Measurements from ENCODE around the gene NDUFS3. TPM values are rescaled to one million over a fixed set of nuclear protein-coding genes. Genes with fewer than 3 reads are reported as not detected.
A peak's percentile ranks its signal among the peaks of the same experiment; 100 is the strongest.

The NDUFS3 gene
- total RNA-seq, 6 donors from 2014 or later: 42.5 to 92.6 (median 72.2) TPM

DNA sequence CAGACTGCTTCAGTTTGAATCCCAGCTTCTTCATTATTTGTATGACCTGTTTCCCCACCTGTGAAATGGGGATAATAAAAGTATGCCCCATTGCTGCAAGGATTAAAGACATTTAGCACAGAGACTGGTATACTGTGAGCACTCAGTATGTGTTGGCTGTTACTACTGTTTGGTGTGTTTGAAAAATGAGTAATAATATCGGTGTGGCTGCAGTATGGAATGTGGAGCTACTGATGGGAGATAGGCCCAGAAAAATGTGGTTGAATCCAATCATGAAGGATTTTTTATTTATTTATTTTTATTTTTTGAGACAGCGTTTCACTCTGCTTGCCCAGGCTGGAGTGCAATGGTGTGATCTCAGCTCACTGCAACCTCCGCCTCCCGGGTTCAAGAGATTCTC is 24.4 kb downstream of the NDUFS3 start:
- H3K9me3 ChIP-seq: no peaks in the 10 kb centered on the region
- no peaks in the 10 kb centered on the region for H3K27me3 ChIP-seq
- no peak overlapping the region for H3K27ac ChIP-seq
- H3K4me1 ChIP-seq: no peaks in the 10 kb centered on the region
- no peaks in the 10 kb centered on the region for H3K36me3 ChIP-seq
- no peak for ATAC-seq (ENCODE audit: low FRiP score in 2 of 2)
- TF ChIP-seq, protein P1, sequence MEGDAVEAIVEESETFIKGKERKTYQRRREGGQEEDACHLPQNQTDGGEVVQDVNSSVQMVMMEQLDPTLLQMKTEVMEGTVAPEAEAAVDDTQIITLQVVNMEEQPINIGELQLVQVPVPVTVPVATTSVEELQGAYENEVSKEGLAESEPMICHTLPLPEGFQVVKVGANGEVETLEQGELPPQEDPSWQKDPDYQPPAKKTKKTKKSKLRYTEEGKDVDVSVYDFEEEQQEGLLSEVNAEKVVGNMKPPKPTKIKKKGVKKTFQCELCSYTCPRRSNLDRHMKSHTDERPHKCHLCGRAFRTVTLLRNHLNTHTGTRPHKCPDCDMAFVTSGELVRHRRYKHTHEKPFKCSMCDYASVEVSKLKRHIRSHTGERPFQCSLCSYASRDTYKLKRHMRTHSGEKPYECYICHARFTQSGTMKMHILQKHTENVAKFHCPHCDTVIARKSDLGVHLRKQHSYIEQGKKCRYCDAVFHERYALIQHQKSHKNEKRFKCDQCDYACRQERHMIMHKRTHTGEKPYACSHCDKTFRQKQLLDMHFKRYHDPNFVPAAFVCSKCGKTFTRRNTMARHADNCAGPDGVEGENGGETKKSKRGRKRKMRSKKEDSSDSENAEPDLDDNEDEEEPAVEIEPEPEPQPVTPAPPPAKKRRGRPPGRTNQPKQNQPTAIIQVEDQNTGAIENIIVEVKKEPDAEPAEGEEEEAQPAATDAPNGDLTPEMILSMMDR (IDR thresholded peaks at IDR 0.05): no peak
- TF ChIP-seq EP300 (IDR thresholded peaks at IDR 0.05) (no peak), POLR2AphosphoS5 (IDR thresholded peaks at IDR 0.05) (no peak), POLR2A (IDR thresholded peaks at IDR 0.05) (no peak)
- WGBS, 2 donors: 89 to 93% methylated on average over 4 of the region's 4 CpGs
- no peak overlapping the region for H3K4me3 ChIP-seq
- no peak for DNase-seq

DNA sequence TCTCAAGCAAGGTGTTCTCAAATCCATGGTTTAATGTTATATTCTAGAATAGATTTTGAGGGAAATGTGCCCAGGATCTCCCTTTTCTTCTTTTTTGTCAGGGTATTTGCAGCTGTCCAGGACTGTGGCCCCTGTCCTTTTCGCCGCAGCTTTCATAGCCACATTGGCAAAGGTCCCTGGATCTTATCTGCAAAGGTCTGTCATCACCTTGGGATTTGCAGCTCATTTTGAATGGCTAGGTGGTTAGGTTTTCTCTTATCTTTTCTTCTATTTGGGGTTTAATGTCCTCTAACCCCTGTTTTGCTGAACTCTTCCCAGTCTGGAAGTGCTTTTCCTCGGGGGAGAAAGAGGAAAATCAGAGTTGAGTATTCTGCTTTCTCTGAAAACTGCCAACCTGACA is 27.0 kb downstream of the NDUFS3 start:
- Histone ChIP-seq H3K4me1 (no peaks in the 10 kb centered on the region), H3K27me3 (no peaks in the 10 kb centered on the region), H3K9me3 (no peaks in the 10 kb centered on the region), H3K36me3 (peaks cover 0 to 4% (median 2%) of the 10 kb centered on the region in 4 donors), H3K4me3 (no peak overlapping the region), H3K27ac (no peak overlapping the region)
- DNase-seq (no peak), ATAC-seq (ENCODE audit: low FRiP score in 2 of 2) (no peak)
- WGBS, 2 donors: 71 to 78% methylated on average over 3 of the region's 3 CpGs
- TF ChIP-seq POLR2AphosphoS5 (IDR thresholded peaks at IDR 0.05): no peak
- no peak for TF ChIP-seq EP300 (IDR thresholded peaks at IDR 0.05)
- TF ChIP-seq POLR2A (IDR thresholded peaks at IDR 0.05): no peak
- TF ChIP-seq, protein P1 (IDR thresholded peaks at IDR 0.05): no peak

DNA sequence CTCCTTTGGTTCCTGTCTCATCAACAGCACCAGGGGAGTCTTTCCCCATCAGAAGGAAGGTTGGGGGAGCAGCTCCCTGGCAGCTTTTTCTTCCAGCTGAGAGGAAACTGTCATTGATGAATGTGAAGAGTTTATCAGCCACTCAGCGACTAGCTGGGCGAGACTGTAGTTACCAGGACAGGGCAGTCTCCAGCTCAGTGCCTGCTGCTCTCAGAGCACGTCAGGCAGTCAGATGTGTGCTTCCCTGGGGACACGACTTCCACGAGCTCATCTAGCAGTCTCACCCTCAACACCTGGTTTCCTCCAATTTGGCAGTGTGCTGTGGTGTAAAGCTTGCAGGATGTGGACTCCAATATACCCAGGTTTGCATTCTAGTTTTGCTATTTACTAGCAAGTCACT is 27.9 kb downstream of the NDUFS3 start:
- ATAC-seq (ENCODE audit: low FRiP score in 2 of 2): peak in 1 of 2 donors; percentile 9
- Histone ChIP-seq H3K4me1 (no peaks in the 10 kb centered on the region), H3K27ac (no peak overlapping the region), H3K9me3 (no peaks in the 10 kb centered on the region), H3K36me3 (peaks cover 0 to 10% (median 3%) of the 10 kb centered on the region in 4 donors), H3K27me3 (no peaks in the 10 kb centered on the region), H3K4me3 (no peak overlapping the region)
- TF ChIP-seq POLR2A (IDR thresholded peaks at IDR 0.05) (no peak), EP300 (IDR thresholded peaks at IDR 0.05) (no peak)
- WGBS, 2 donors: 38 to 82% methylated on average over 5 of the region's 5 CpGs
- no peak for DNase-seq

DNA sequence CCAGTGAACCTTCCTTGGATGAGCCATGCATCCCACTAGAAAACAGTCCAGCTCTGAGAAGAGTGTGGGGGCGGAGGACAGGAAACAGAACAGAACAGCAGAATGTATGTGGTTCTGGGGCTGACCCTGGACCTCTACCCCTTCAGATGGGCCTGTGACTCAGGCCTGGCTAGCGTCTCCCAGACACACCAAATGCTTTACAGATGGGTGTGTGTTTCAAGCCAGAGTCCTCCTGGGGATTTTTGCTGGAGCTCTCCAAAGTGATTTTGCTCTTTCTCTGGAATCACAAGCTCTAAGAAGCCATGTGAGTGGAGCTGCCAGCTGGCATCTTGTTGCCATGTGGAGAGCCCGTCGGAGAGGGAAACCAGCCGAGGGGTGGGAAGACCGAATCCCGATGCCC is 28.5 kb downstream of the NDUFS3 start:
- WGBS, 2 donors: 77 to 85% methylated on average over 7 of the region's 7 CpGs
- no peak for DNase-seq
- peak in 1 of 2 donors; percentile 91 for ATAC-seq (ENCODE audit: low FRiP score in 2 of 2)

DNA sequence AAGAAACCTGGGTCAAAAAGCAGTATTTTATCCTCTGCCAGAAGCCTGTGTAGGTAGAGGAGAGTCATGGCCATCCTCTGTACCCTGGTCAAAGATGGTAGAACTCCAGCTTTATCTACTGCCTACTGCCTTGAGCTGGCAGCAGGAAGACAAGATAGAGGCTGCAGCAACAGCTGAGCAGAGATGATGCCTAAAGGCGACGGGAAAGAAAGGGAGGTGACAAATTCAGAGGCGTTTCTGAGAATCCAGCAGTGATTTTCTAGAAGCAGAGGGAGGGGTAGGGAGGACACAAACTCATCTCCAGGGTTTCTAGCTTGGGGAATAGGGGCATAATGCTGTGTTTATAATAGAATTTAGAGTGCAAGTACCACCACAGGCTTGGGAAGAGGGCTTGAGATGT is 30.8 kb downstream of the NDUFS3 start:
- Histone ChIP-seq H3K9me3 (no peaks in the 10 kb centered on the region), H3K36me3 (peaks cover 0 to 10% (median 3%) of the 10 kb centered on the region in 4 donors), H3K27me3 (no peaks in the 10 kb centered on the region), H3K4me3 (no peak overlapping the region), H3K4me1 (no peaks in the 10 kb centered on the region), H3K27ac (no peak overlapping the region)
- 76 to 81% methylated on average over 3 of the region's 3 CpGs for WGBS, 2 donors
- DNase-seq (no peak), ATAC-seq (ENCODE audit: low FRiP score in 2 of 2) (no peak)
- TF ChIP-seq, protein P1 (IDR thresholded peaks at IDR 0.05): no peak

More for the DNA sequence above, 28.5 kb downstream of the NDUFS3 start:
- H3K4me3 ChIP-seq: no peak overlapping the region
- no peak for TF ChIP-seq POLR2AphosphoS5 (IDR thresholded peaks at IDR 0.05)
- no peak for TF ChIP-seq POLR2A (IDR thresholded peaks at IDR 0.05)
- TF ChIP-seq, protein P1 (IDR thresholded peaks at IDR 0.05): no peak
- no peak for TF ChIP-seq EP300 (IDR thresholded peaks at IDR 0.05)
- H3K4me1 ChIP-seq: no peaks in the 10 kb centered on the region
- H3K36me3 ChIP-seq: peaks cover 0 to 10% (median 3%) of the 10 kb centered on the region in 4 donors
- no peak overlapping the region for H3K27ac ChIP-seq
- no peaks in the 10 kb centered on the region for H3K27me3 ChIP-seq
- no peaks in the 10 kb centered on the region for H3K9me3 ChIP-seq
